Fibroblast of gingiva (primary cell): ENCODE data around the gene SHMT1.
A peak's percentile ranks its signal among the peaks of the same experiment; 100 is the strongest.
"Not testable (repeated sequence)": the region's sequence is repeated elsewhere in the genome, so short reads cannot be mapped to it uniquely, and the experiment has no call there.

ENCODE experiments used
- DNase-seq: peaks from one replicate; pipeline ENCODE4 v3.0.0-alpha.2; 2011; ENCODE audit warnings: low read depth

SHMT1 gene

DNA sequence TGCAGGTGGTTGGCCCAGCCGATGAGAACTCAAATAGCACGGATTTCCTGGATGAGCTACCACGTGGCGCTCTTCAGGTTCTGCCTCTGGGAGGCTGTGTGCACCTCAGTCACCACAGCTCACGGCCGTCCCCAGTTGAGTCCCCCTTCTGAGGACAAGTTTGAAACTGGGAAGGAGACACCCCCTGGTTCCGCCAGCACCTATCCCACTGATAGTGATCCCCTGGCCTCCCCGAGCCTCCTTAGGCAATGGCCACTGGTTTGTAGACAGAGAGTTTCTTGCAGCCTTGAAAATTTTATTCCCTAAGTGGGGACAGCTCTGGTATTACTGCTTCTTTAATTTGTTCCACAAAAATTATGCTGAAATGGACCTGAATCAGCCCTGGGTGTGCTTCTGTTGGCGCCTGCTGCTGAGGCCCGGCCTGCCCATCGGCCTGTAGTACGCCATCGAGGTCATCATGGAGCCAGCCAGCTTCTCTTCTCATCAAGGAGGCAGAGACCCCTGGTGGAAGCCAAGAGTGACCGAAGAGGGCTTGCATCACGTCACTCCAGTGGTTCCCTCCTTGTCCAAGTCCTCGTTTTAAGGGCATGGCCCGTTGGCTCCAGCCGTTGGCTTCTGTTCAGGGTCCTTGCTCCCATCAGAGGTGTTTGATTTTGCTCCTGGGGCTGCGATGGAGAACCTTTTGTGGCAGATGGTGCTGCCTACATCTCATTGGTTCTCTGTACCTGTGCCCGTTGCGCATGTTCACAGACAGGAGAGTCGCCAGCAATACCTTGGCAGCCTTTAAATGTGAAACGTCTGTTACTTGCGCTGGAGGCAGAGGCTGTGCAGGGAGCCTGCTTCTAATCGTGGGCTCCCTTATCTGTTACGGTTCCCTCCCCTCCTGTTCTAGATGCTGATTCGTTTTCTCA, 39.0 kb downstream of the SHMT1 start:
- no peak for DNase-seq

DNA sequence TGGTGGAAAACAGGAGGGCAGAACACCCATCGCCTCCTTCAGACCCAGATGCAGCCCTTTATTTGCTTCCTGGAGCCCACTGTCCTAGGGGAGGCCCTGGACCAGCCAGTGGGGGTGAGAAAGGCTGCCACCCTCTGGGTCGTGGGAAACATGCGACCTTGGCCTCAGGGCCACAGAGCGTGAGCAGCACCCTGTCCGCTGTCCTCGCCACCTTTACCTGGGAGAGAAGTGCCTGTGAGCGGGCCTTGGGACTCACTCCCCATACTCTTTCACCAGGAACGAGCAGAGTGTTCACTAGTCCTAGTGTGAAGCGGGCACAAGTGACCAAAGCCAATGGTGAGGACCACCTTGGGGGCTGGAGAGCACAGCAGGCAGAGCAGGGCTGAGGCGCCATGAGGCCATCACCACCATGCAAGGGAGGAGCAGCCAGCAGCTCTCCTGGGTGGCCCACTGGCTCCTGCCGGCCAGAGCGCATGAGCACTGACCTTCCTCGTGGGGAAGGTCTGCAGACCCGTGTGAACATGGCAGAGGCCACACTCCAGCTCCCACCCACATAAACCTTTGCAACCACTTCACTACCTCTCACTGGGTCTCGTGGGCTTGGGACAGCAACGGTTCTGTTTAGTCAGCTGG, 39.7 kb downstream of the SHMT1 start:
- DNase-seq: no peak

DNA sequence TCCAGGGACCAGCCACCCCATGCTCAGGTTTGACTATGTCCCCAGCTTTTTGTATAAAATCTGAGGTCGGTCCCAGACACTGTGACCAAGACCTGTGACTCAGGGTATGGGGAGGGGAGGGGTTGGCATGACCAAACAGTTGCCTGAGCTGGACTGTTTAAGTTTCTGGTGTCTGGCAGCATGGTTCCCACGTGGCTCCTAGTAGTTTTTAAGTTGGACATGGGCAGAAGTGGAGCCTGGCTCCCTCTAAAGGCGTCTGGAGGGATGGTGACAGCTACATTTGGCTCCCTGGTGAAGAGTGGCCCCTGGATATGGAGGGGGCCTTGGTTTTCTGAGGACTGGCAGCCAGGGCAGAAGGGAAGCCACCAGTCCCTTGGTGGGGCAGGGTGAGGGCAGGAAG, 40.3 kb downstream of the SHMT1 start:
- DNase-seq: no peak

DNA sequence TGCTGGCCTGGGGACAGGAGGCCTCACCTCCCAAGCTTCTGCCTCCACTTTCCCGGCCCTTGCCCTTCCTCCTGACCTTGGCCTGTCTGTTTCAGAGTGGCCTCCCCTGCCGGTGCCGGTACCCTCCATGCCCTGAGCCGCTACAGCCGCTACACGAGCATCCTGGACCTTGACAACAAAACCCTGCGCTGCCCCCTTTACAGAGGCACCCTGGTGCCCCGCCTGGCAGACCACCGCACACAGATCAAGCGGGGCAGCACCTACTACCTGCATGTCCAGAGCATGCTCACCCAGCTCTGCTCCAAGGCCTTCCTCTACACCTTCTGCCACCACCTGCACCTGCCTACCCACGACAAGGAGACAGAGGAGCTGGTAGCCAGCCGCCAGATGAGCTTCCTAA, 40.8 kb downstream of the SHMT1 start:
- no peak for DNase-seq

DNA sequence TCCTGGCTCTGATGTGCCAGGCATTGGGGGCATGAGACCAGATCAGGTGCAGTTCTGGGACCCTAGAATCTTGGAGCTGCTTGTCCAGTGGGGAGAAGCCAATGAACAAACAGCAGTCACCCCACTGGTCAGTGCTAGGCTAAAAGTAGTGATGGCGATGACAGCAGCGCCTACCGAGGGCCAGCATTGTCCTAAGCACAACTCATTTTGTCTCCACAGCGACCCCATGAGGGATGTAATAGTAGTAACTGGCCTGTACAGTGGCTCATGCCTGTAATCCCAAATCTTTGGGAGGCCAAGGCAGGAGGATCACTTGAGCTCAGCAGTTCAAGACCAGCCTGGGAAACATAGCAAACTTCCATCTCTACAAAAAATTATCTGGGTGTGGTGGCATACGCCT, 42.0 kb downstream of the SHMT1 start:
- DNase-seq: no peak

DNA sequence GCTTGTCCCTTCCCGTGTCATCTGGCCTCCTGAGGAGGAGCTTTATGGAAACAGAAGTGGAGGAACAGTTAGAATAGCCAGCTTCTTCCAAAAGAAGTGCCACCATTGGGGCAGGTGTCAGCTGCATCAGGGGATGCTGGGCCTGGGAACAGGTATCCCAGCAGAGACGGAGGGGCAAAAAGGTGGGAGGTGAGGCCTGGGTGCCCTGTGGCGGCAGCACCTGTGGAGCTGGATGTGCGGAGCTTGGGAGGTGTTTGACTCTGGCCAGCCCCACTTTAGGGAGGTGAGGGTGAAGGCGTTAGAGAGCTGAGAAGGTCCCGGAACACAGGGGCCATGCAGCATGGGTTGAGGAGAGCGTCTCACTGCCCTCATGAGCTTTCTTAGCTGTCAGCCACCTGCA, 43.0 kb downstream of the SHMT1 start:
- DNase-seq: no peak

DNA sequence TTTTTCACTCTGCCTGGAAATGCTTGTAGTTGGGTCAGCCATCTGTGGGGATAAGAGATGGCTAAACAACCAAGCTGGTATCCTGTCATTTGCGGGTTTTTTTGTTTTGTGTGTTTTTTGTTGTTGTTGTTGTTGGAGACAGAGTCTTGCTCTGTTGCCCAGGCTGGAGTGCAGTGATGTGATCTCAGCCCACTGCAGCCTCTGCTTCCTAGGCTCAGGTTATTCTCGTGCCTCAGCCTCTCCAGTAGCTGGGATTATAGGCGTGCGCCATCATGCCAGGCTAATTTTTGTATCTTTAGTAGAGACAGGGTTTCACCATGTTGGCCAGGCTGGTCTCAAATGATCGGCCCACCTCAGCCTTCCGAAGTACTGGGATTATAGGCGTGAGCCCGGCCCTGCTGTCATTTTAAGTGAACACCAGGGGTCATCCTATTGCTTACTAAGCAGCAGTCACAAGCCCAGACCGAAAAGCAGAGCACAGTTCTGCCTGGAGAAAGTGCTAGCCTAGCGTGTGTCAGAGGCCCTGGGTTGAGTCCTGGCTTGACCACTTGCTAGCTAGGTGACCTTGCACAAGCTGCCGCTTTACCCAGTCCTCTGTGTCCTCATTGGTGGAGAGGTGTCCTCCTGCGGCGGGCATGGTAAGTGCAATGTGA, 43.6 kb downstream of the SHMT1 start:
- DNase-seq: peak; percentile 68

DNA sequence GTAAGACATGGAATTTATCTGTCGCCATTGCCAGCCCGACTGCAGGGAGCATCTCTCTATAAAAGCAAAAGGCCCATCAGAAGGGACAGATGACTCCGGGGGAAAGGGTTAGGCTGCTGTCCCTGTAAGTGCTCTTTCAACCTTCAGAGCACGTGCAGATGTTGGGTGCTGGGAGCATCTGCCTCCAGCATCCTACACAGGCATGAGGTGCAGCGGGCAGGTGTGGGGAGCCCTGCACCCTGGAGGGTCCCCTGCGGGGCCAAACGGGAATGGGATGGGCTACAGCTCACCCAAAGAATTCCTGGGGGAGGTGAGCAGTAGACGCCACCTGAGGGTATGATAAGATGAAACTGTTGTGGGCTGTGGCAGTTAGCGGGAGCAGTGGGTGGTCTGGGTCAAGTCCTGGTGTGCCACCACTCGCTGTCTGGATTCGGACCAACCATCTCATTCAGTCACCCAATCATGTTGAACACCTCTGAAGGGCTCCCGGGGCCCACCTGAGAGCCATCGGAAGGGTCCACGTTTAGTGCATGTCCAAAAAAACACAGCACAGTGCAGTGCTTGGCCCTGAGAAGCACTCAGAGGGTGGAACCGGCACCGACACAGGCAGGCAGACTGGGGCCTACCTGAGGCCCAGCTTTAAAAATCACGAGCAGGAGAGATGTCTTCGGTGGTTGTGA, 44.4 kb downstream of the SHMT1 start:
- no peak for DNase-seq

DNA sequence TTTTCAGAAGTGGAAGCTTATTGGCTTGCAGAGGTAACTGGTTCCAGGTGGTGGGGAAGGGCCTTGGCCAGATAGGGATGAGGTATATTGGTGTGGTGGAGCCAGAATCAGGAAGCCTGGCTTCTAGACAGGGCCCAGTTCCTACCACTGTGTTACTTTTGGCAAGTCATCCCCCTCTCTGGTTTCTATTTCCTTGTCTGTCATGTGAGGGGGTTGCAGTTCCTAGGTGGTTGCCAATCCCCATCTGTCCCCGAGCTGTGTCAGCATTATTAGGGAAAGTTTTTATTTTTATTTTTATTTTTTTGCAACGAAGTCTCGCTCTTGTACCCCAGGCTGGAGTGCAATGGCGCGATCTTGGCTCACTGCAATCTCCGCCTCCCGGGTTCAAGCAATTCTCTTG, 45.2 kb downstream of the SHMT1 start:
- DNase-seq: no peak

DNA sequence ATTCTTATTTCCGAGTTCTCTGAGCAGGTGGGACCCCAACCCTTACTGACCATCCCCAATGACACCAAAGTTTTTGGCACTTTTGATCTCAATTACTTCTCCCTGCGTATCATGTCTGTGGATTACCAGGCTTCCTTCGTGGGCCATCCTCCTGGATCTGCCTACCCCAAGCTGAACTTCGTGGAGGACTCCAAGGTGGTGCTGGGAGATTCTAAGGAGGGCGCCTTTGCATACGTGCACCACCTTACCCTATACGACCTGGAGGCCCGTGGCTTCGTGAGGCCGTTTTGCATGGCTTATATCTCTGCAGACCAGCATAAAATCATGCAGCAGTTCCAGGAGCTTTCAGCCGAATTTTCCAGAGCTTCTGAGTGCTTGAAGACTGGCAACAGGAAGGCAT, 47.4 kb downstream of the SHMT1 start:
- no peak for DNase-seq

DNA sequence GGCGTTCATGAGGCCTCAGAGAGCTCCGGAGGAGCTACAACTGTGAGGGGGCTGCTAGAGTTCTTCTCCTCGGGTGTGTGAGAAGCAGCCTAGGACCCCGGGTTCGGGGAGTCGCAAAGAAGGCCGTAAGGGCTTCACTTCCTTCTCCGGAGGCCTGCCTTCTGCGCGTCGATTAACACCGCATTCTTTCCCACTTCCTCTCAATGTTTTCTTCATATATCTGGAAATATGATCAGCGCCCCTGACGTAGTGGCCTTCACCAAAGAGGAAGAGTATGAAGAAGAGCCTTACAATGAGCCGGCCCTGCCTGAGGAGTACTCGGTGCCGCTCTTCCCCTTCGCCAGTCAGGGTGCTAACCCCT, 47.8 kb downstream of the SHMT1 start:
- no peak for DNase-seq

DNA sequence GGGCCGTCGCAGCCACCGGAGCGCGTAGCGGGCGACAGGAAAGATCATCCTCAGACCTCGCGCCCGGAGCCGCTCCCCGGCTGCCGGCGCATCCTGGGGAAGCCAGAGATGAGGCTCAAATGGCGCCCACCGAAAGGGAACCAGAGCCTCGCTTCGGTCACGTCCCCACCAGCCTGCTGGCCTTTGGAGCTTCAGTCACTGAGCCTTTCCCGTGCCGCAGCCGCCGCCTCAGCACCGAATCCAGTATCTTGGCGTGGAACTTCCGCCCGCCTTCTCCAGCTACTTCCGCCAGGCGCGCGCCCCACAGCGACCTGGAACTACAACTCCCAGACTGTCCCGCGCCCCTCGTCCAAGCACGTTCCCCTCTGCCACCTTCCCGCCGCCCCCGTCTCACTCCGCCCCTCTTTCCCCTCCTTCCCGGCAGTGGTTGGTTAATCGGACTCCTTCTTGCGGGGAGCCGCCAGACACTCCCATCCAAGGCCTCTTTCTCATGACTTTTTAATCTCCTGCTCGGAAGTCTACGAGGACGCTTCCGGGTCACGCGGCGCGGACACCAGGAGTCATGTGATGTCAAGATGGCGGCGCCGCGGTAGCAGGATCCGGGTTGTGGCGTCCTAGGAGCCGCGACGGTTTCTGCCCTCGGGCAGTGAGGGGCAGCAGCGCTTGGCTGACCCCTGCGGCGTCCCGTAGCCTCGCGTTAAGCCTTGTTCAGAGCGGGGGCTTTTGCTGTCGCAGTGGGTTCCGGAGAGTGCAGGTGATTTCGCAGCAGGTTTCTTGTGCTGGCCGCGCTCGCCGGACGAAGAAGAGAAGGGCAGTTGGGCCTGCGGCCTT, 48.4 kb downstream of the SHMT1 start, which contains the start of the genes SMCR8 and TOP3A:
TSS of gene SMCR8 (plus strand) at position 563 of the 831 bp plus-strand sequence. CDS start 497 bp downstream, outside the sequence.
TSS of gene TOP3A (minus strand) at position 264 of the 831 bp plus-strand sequence. CDS start at position 48, 216 bp downstream.
- DNase-seq: peak; percentile 99

DNA sequence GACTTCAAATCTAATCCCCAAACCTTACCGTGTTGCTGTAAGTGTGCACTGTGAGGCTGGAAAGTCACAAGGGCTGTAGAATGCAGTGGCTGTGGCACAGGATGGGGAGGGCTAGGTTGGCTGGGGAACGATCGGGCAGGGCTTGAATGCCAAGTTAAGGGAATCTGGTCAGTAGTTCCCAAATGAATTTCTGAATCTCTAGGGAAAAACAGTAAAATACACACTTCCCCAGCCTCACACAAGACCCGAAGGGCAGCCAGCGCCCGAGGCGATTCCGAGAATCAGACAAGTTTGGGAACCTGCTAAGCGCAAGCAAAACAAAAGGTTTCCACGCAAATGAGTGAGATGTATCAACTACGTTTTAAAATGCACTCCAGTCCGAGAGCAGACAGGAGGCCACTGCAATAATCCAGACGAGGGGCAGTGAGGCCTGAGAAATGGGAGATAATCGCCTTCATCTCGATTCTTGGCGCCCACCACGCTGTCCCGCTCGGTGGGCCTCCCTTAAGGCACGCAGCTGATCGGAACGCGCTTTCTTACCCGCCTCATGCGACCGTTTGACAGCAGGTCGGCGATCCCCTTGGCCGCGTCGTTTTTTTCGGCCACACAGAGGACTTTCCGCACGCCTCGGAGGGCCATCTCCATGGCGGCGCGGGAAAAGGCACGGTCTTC, 49.2 kb downstream of the SHMT1 start:
- DNase-seq: peak; percentile 21

DNA sequence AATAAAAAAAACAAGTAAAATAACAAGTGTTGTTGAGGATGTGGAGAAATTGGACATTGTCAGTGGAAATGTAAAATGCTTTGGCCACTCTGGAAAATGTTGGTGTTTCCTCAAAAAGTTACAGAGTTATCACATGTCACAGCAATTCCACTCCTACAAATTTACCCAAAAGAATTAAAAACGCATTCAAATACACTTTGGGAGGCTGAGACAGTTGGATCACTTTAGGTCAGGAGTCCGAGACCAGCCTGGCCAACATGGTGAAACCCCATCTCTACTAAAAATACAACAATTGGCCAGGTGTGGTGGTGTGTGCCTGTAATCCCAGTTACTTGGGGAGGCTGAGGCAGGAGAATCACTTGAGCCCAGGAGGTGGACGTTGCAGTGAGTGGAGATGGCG, 54.1 kb downstream of the SHMT1 start:
- DNase-seq: no peak

DNA sequence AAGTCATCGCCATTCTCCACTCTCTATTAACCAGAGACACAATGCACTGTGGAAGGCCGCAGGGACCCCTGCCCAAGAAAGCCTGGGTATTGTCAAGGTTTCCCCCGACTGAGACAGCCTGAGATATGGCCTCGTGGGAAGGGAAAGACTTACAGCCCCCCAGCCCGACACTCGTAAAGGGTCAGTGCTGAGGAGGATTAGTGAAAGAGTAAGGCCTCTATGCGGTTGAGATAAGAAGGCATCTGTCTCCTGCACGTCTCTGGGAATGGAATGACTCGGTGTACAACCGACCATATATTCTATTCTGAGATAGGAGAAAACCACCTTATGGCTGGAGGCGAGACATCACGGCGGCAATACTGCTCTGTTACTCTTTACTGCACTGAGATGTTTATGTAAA, 60.1 kb downstream of the SHMT1 start:
- DNase-seq: not testable (repeated sequence)

DNA sequence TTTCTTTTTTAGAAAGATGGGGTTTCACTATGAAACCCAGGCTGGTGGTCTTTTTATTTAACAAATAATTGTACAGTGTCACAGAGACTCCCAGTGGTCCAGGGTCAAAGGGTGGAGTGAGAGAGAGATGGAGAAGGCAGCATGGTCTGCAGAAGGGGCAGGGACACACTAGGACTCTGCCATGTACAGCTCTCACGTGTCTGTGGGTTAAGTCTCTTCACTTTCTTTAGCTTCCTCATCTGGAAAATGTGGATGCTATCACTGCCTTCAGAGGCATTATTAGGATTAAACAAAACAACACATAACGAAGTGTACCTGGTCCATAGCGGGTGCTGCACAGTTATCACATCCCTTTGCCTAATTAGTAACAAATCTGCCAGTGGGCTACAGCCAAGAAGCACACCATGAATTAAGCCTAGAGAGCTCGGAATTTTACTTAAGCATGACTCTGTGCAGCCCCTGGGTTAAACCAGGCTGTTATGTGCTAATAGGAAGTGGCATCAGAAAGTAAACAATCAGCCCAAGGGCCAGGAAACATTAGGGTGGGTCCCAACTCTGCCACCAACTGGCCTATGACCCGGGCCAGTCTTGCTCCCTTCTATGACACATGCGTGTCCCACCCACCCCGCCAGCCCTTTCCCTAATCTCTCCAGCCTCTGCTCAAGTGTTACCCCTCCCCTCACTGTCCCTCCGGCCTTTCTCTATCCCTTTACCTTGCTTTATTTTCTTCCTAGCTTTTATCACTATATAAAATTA, 62.4 kb downstream of the SHMT1 start:
- DNase-seq: no peak

DNA sequence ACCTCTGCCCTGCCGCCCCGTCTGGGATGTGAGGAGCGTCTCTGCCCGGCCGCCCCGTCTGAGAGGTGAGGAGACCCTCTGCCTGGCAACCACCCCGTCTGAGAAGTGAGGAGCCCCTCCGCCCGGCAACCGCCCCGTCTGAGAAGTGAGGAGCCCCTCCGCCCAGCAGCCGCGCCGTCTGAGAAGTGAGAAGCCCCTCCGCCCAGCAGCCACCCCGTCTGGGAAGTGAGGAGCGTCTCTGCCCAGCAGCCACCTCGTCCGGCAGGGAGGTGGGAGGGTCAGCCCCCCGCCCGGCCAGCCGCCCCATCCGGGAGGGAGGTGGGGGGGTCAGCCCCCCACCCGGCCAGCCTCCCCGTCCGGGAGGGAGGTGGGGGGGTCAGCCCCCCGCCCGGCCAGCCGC, 65.3 kb downstream of the SHMT1 start:
- DNase-seq: not testable (repeated sequence)

DNA sequence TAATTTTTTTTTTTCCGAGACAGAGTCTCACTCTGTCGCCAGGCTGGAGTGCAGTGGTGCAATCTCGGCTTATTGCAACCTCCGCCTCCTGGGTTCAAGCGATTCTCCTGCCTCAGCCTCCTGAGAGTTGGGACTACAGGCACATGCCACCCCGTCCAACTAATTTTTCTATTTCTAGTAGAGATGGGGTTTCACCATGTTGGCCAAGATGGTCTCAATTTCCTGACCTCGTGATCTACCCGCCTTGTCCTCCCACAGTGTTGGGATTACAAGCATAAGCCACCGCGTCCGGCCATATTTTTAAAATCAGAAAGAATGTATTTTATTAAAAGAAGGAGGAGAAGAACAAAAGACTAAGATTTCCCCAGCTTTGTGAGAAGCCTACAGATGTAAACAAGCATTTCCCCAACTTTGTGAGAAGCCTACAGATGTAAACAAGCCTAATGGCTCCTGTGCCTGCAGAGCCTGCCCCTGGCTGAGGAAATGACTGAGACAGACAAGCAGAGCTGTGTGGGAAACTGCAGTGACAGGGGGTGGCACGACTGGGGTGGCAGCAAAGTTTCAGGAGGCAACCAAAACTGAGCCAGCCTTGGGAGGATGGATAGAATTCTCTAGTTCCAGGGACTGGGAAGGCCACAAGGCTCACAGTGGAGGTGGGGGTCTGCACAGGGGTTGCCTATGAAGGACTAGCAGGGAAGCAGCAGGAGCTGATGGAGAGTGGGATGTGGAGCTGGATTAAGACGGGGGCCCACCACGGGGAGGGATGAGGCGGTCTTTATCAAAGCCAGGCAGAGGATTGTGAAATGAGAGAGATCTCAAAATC, 71.4 kb downstream of the SHMT1 start:
- DNase-seq: no peak

DNA sequence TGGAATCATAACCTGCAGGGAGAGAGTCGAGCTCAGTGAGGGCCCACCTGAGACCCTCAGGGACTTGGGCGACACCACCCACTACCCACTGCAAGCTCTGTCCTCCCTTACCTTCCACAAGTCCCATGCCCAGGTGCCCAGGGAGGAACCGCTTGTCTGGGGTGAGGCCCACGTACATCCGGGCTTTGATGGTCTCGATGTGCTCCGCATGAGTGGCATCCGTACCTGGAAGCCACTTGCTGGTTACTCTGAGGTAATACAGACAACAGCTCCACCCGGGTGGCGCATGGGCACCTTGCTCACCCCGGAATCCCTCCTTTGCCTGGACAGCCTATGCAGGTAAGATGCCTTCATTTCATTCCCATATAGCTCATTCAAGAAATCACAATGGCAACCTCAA, 78.1 kb downstream of the SHMT1 start:
- DNase-seq: no peak
